ENCODE data around the gene TSPAN19.
A peak's percentile ranks its signal among the peaks of the same experiment; 100 is the strongest.
"Not testable (repeated sequence)": the region's sequence is repeated elsewhere in the genome, so short reads cannot be mapped to it uniquely, and the experiment has no call there.

TSPAN19 gene

GRCh38 chr12:85036234-85036707 is at the start of gene TSPAN19, which contains the start of gene LRRIQ1:
Gene TSPAN19 (minus strand): TSS chr12:85036277. CDS start chr12:85029946, 6,331 bp downstream.
Gene LRRIQ1 (plus strand): TSS chr12:85036351. CDS start chr12:85038177, 1,826 bp downstream.
- peak; percentile 83 for DNase-seq (ENCODE audit: low spot score)

GRCh38 chr12:85085066-85085465 is 49.0 kb upstream of the TSPAN19 start:
- no peak for DNase-seq (ENCODE audit: low spot score)

- DNase-seq (ENCODE audit: low spot score), result peak; percentile 76
Measured at GRCh38 chr12:85076688-85077430, 40.8 kb upstream of the TSPAN19 start.

GRCh38 chr12:85072826-85073225 is 36.7 kb upstream of the TSPAN19 start:
- no peak for DNase-seq (ENCODE audit: low spot score)

- DNase-seq (ENCODE audit: low spot score), result no peak
Measured at GRCh38 chr12:85065837-85066482, 29.9 kb upstream of the TSPAN19 start.

- no peak for DNase-seq (ENCODE audit: low spot score)
Measured at GRCh38 chr12:85060916-85061315, 24.8 kb upstream of the TSPAN19 start.

- no peak for DNase-seq (ENCODE audit: low spot score)
Measured at GRCh38 chr12:85059594-85059993, 23.5 kb upstream of the TSPAN19 start.

- no peak for DNase-seq (ENCODE audit: low spot score)
Measured at GRCh38 chr12:85058339-85058738, 22.3 kb upstream of the TSPAN19 start.

- DNase-seq (ENCODE audit: low spot score), result peak; percentile 46
Measured at GRCh38 chr12:85057370-85057963, 21.4 kb upstream of the TSPAN19 start.

- no peak for DNase-seq (ENCODE audit: low spot score)
Measured at GRCh38 chr12:85043829-85044228, 7.8 kb upstream of the TSPAN19 start.

- no peak for DNase-seq (ENCODE audit: low spot score)
Measured at GRCh38 chr12:85041395-85041794, 5.3 kb upstream of the TSPAN19 start.

- DNase-seq (ENCODE audit: low spot score), result no peak
Measured at GRCh38 chr12:85036733-85037132, 656 bp upstream of the TSPAN19 start.

- peak; percentile 63 for DNase-seq (ENCODE audit: low spot score)
Measured at GRCh38 chr12:85029456-85029855, 6.6 kb downstream of the TSPAN19 start.

GRCh38 chr12:85018098-85018497 is 18.0 kb downstream of the TSPAN19 start:
- DNase-seq (ENCODE audit: low spot score), result no peak

GRCh38 chr12:85017618-85018017 is 18.5 kb downstream of the TSPAN19 start:
- DNase-seq (ENCODE audit: low spot score), result no peak

GRCh38 chr12:85017133-85017532 is 18.9 kb downstream of the TSPAN19 start:
- DNase-seq (ENCODE audit: low spot score), result no peak

GRCh38 chr12:85016413-85016812 is 19.7 kb downstream of the TSPAN19 start:
- peak; percentile 64 for DNase-seq (ENCODE audit: low spot score)

GRCh38 chr12:85007836-85008235 is 28.2 kb downstream of the TSPAN19 start:
- no peak for DNase-seq (ENCODE audit: low spot score)

GRCh38 chr12:85006206-85006605 is 29.9 kb downstream of the TSPAN19 start:
- DNase-seq (ENCODE audit: low spot score), result no peak

- no peak for DNase-seq (ENCODE audit: low spot score)
Measured at GRCh38 chr12:85005615-85006014, 30.5 kb downstream of the TSPAN19 start.

GRCh38 chr12:85005047-85005446 is 31.0 kb downstream of the TSPAN19 start:
- not testable (repeated sequence) for DNase-seq (ENCODE audit: low spot score)

- no peak for DNase-seq (ENCODE audit: low spot score)
Measured at GRCh38 chr12:85004204-85004603, 31.9 kb downstream of the TSPAN19 start.

- DNase-seq (ENCODE audit: low spot score), result no peak
Measured at GRCh38 chr12:85002778-85003296, 33.2 kb downstream of the TSPAN19 start.
